K562 (cell line): ENCODE measurements around the gene MCEMP1. TPM values are rescaled to one million over a fixed set of nuclear protein-coding genes. Genes with fewer than 3 reads are reported as not detected.

Source experiments
- ATAC-seq: fragments of 200-7000 bp; cut with Tn5 transposase; 3 replicates; pipeline ENCODE4 v1.9.1; 2020; ENCODE audit warnings: moderate library complexity
- BruUV-seq: library from RNA; stranded (reverse); fragments of 400-500 nt; replicated peaks from 2 replicates; lab custom pipeline; 2021; lab: Mats Ljungman, UMichigan
- CTCF ChIA-PET: fragments of 300-600 bp; formaldehyde crosslinking; extraction: SDS; loops from one replicate; lab custom pipeline; 2021; ENCODE audit warnings: low intra/inter-chr PET ratio; lab: Yijun Ruan, JAX
- POLR2A ChIA-PET: fragments of 300-600, 350-650 bp; sonication (Branson Sonifier 250); formaldehyde crosslinking; extraction: SDS; loops from one replicate; lab custom pipeline; 2021; ENCODE audit warnings: antibody characterized with exemption, inconsistent platforms; lab: Yijun Ruan, JAX
- DNase-seq, 4 experiments: peaks; one replicate each; pipeline versions ENCODE4 v3.0.0 to v3.0.0-alpha.2; 2011 to 2018; ENCODE audit warnings: low spot score in 3 of 4, mixed read lengths in 3 of 4; ENCODE audit errors: extremely low read depth in 1 of 4
- FAIRE-seq: peaks from 2 replicates; lab custom pipeline; 2011; peaks lifted over from hg19 to GRCh38; lab: Jason Lieb, UNC
- H2AFZ ChIP-seq: 2 replicates; pipeline ENCODE4 v1.6.0; 2011; ENCODE audit warnings: low read depth, low read length, control low read depth, inconsistent platforms
- H3K27ac ChIP-seq: fragments of 200-600 bp; 3 replicates; pipeline ENCODE4 v1.8.0; 2011; ENCODE audit warnings: low read depth, mild to moderate bottlenecking, control low read depth, inconsistent platforms, low read length, moderate library complexity, mixed read lengths; ENCODE audit errors: extremely low read depth
- H3K27me3 ChIP-seq, 2 experiments: fragments of 300-600 bp in 1 of 2; 2 replicates in 1 of 2; 3 replicates in 1 of 2; pipeline versions ENCODE4 v1.6.0 to v1.8.0; 2011; ENCODE audit warnings: inconsistent platforms in 2 of 2, low read length in 2 of 2, mild to moderate bottlenecking in 1 of 2, mixed read lengths in 1 of 2, moderate library complexity in 1 of 2; ENCODE audit not compliant: control insufficient read depth in 2 of 2, insufficient read depth in 2 of 2
- H3K36me3 ChIP-seq: fragments of 300-600 bp; 3 replicates; pipeline ENCODE4 v1.8.0; 2011; ENCODE audit warnings: mild to moderate bottlenecking, low read length, inconsistent platforms; ENCODE audit not compliant: control insufficient read depth, insufficient read depth
- H3K4me1 ChIP-seq, 2 experiments: fragments of 200-600 bp in 1 of 2; replicated peaks in 1 of 2; 2 replicates in 1 of 2; 3 replicates in 1 of 2; pipeline versions ENCODE4 v1.5.1 to v1.8.0; 2011; ENCODE audit warnings: inconsistent platforms in 2 of 2, low read length in 2 of 2, mild to moderate bottlenecking in 1 of 2, mixed read lengths in 1 of 2, moderate library complexity in 1 of 2; ENCODE audit not compliant: control insufficient read depth in 2 of 2, insufficient read depth in 2 of 2
- H3K4me2 ChIP-seq: 2 replicates; pipeline ENCODE4 v1.6.1; 2011; ENCODE audit warnings: low read length, control low read depth, inconsistent platforms, mixed read lengths; ENCODE audit not compliant: insufficient read depth
- H3K4me3 ChIP-seq: fragments of 200-600 bp; sonication (generic), shearing (Covaris generic); 2 replicates; pipeline ENCODE4 v1.5.1; 2016; ENCODE audit warnings: control low read depth, inconsistent platforms
- H3K79me2 ChIP-seq: fragments of 200-600 bp; 3 replicates; pipeline ENCODE4 v1.8.0; 2011; ENCODE audit warnings: low read length, inconsistent platforms; ENCODE audit not compliant: control insufficient read depth, insufficient read depth
- H3K9ac ChIP-seq, 2 experiments: 2 replicates each; pipeline versions ENCODE4 v1.6.0 to v1.6.1; 2011; ENCODE audit warnings: low read depth in 2 of 2, low read length in 2 of 2, control low read depth in 1 of 2, inconsistent platforms in 1 of 2, mild to moderate bottlenecking in 1 of 2, mixed read lengths in 1 of 2; ENCODE audit not compliant: insufficient read depth in 1 of 2
- H3K9me1 ChIP-seq: one replicate; pipeline ENCODE4 v1.6.0; 2011; ENCODE audit warnings: inconsistent platforms, mild to moderate bottlenecking, low read length, moderate library complexity; ENCODE audit not compliant: control insufficient read depth, insufficient read depth
- H3K9me3 ChIP-seq: replicated peaks from 2 replicates; pipeline ENCODE4 v1.5.1; 2011; ENCODE audit warnings: low read depth, low read length, inconsistent platforms; ENCODE audit not compliant: control insufficient read depth, insufficient read depth
- H4K20me1 ChIP-seq: replicated peaks from 2 replicates; pipeline ENCODE4 v1.6.1; 2011; ENCODE audit warnings: low read length, inconsistent platforms, mixed read lengths; ENCODE audit not compliant: control insufficient read depth, insufficient read depth
- CBFA2T2 ChIP-seq: fragments of 450-650 bp; conservative IDR thresholded peaks from 2 replicates; pipeline ENCODE4 v1.6.1; 2017; ENCODE audit warnings: mild to moderate bottlenecking
- CHD1 ChIP-seq: fragments of 200-600 bp; sonication (generic); IDR thresholded peaks from one replicate; pipeline ENCODE4 v1.6.1; 2012; ENCODE audit warnings: mild to moderate bottlenecking, moderate library complexity, low read length, inconsistent platforms
- HMG20B ChIP-seq: fragments of 250-450 bp; sonication (Bioruptor Pico); IDR thresholded peaks from 2 replicates; pipeline ENCODE4 v1.5.0; 2021; ENCODE audit warnings: mild to moderate bottlenecking
- ILK ChIP-seq: fragments of 450-650 bp; IDR thresholded peaks from 2 replicates; pipeline ENCODE4 v1.6.1; 2016; ENCODE audit warnings: missing genetic modification characterization, low read depth, mild to moderate bottlenecking, missing compliant biosample characterization, moderate library complexity, borderline replicate concordance
- MYBL2 ChIP-seq, 2 experiments: fragments of 450-650 bp in 1 of 2; sonication (generic) in 1 of 2; formaldehyde crosslinking in 1 of 2; IDR thresholded peaks; 2 replicates each; pipeline versions ENCODE4 v1.6.1 to v1.8.1; 2017 to 2022; ENCODE audit warnings: borderline replicate concordance in 1 of 2, inconsistent platforms in 1 of 2, low read depth in 1 of 2, mild to moderate bottlenecking in 1 of 2, missing genetic modification reagents in 1 of 2, moderate library complexity in 1 of 2
- NR2C2 ChIP-seq, 2 experiments: fragments of 200-800 bp in 1 of 2; sonication (Bioruptor generic) in 1 of 2; sonication (generic) in 1 of 2; formaldehyde crosslinking in 1 of 2; IDR thresholded peaks; 2 replicates each; pipeline versions ENCODE4 v1.6.1 to v1.8.0; 2016 to 2022; ENCODE audit warnings: mild to moderate bottlenecking in 1 of 2, missing compliant biosample characterization in 1 of 2, missing genetic modification characterization in 1 of 2, missing genetic modification reagents in 1 of 2
- PPARD ChIP-seq: fragments of 250-450 bp; sonication (Bioruptor Pico); IDR thresholded peaks from 2 replicates; pipeline ENCODE4 v1.8.0; 2022; ENCODE audit warnings: inconsistent platforms, mild to moderate bottlenecking, moderate library complexity
- RNF2 ChIP-seq: sonication (generic); IDR thresholded peaks from 2 replicates; pipeline ENCODE4 v1.6.1; 2016
- TAF1 ChIP-seq: IDR thresholded peaks from 2 replicates; pipeline ENCODE4 v1.6.1; 2011; ENCODE audit warnings: mild to moderate bottlenecking, low read length, moderate library complexity; ENCODE audit not compliant: insufficient read depth, control insufficient read depth, severe bottlenecking; ENCODE audit errors: extremely low read depth
- THAP12 ChIP-seq: fragments of 250-450 bp; sonication (Bioruptor Pico); IDR thresholded peaks from 2 replicates; pipeline ENCODE4 v1.9.0; 2021; ENCODE audit warnings: mild to moderate bottlenecking, inconsistent platforms
- ZBTB33 ChIP-seq: sonication (generic); formaldehyde crosslinking; IDR thresholded peaks from 2 replicates; pipeline ENCODE4 v1.8.1; 2023; ENCODE audit warnings: mild to moderate bottlenecking, missing genetic modification reagents
- ZNF184 ChIP-seq: sonication (generic); formaldehyde crosslinking; IDR thresholded peaks from 2 replicates; pipeline ENCODE4 v1.5.0; 2020; ENCODE audit warnings: missing genetic modification reagents
- ZNF324 ChIP-seq: fragments of 250-450 bp; sonication (Bioruptor Pico); IDR thresholded peaks from 2 replicates; pipeline ENCODE4 v1.4.0; 2020; ENCODE audit warnings: mild to moderate bottlenecking
- ZNF583 ChIP-seq: fragments of 250-450 bp; sonication (Bioruptor Pico); IDR thresholded peaks from 2 replicates; pipeline ENCODE4 v1.4.0; 2020
- ZNF639 ChIP-seq, 2 experiments: fragments of 200-800 bp in 1 of 2; sonication (Bioruptor generic) in 1 of 2; sonication (generic) in 1 of 2; formaldehyde crosslinking in 1 of 2; IDR thresholded peaks in 1 of 2; conservative IDR thresholded peaks in 1 of 2; 2 replicates each; pipeline versions ENCODE4 v1.5.0 to v1.6.1; 2016 to 2020; ENCODE audit warnings: missing compliant biosample characterization in 1 of 2, missing genetic modification characterization in 1 of 2, missing genetic modification reagents in 1 of 2
- ZNF778 ChIP-seq: fragments of 450-650 bp; formaldehyde crosslinking; IDR thresholded peaks from 2 replicates; pipeline ENCODE4 v1.4.0; 2020; ENCODE audit warnings: mild to moderate bottlenecking, moderate library complexity
- WGBS: fragments of 100-300 bp; shearing (Covaris generic); methylation state at CpG from one replicate; pipeline ENCODE4 v1.1.6; 2016; ENCODE audit warnings: low coverage, mixed read lengths; ENCODE audit not compliant: insufficient coverage; ENCODE audit errors: missing lambda C conversion rate; 5-methylcytosine and 5-hydroxymethylcytosine counted together
- in situ Hi-C: fragments of 300-500 bp; cut with MboI; formaldehyde crosslinking; loops from 4 replicates; pipeline ENCODE4 v1.15.0; 2018; ENCODE audit warnings: inconsistent platforms, mixed read lengths
- intact Hi-C: fragments of 100-400 bp; cut with micrococcal nuclease; formaldehyde crosslinking; loops from 2 replicates; pipeline ENCODE4 v1.14.2; 2022
- polyA plus RNA-seq, 8 experiments: library from polyadenylated mRNA; depleted of rRNA in 4 of 8; stranded (reverse) in 5 of 8; unstranded in 3 of 8; fragments of >200 nt; fragmentation: Nextera tagmentation in 2 of 8; fragmentation: Illumina TruSeq in 1 of 8; extraction: Ambion mirVana in 2 of 8; extraction: Trizol in 1 of 8; gene quantifications; 2 replicates each; pipeline versions ENCODE4 v1.2.1 to v1.2.3, GENCODE V29; 2011 to 2014; ENCODE audit warnings: inconsistent platforms in 1 of 8, missing spikeins in 1 of 8
- total RNA-seq, 7 experiments: library from RNA; depleted of rRNA in 6 of 7; stranded (reverse); fragments of >200 nt in 6 of 7; fragmentation: Illumina TruSeq in 2 of 7; extraction: Trizol in 2 of 7; gene quantifications; 2 replicates each; pipeline versions ENCODE4 v1.2.1 to v1.2.3, GENCODE V29; 2011 to 2021; ENCODE audit warnings: low replicate concordance in 1 of 7

Gene MCEMP1
- total and polyA plus RNA-seq, 9 of the 15 experiments (the other 6 are each of a cell fraction or from before 2014, with no cell fraction given), result 0.11 to 1.8 (median 0.51) TPM

GRCh38 chr19:7722231-7722651, 45.4 kb downstream of the MCEMP1 start:
- no peaks in the 10 kb centered on the region for H3K4me1 ChIP-seq
- H2AFZ ChIP-seq, result no peak overlapping the region
- in situ Hi-C loops, result no loop called here
- H4K20me1 ChIP-seq, result no peaks in the 10 kb centered on the region
- WGBS, result 6% methylated on average over 5 of the region's 5 CpGs
- ATAC-seq (no peak), FAIRE-seq (no peak), DNase-seq (no peak)
- no peaks in the 10 kb centered on the region for H3K9me1 ChIP-seq
- H3K4me3 ChIP-seq, result no peak overlapping the region
- intact Hi-C loops, result no loop called here
- CTCF ChIA-PET, result no interaction called here
- no peak overlapping the region for H3K4me2 ChIP-seq
- H3K79me2 ChIP-seq, result no peaks in the 10 kb centered on the region
- BruUV-seq, result no TSS peak
- H3K9ac ChIP-seq, result 0 out of 4 replicates have a peak overlapping the region, but pooled peaks of 1 of the 2 experiments have one; percentile 26
- no peaks in the 10 kb centered on the region for H3K36me3 ChIP-seq
- POLR2A ChIA-PET, result interaction anchor here (0.6 to 0.8 kb wide), 2 partner anchors 10 to 41 kb away, joined by 3 read pairs; partner anchors contain the start of genes CLEC4G and TRAPPC5
- H3K27me3 ChIP-seq, result peaks cover 8 to 42% of the 10 kb centered on the region in 2 experiments
- H3K9me3 ChIP-seq, result no peaks in the 10 kb centered on the region
- no peak overlapping the region for H3K27ac ChIP-seq
- TF ChIP-seq CBFA2T2 (no peak), ZNF778 (CRISPR knock-in tag) (no peak), RNF2 (no peak), PPARD (CRISPR knock-in tag) (no peak), ILK (tag) (no peak), MYBL2 (IDR thresholded peaks at IDR 0.05; ENCODE audit: low read depth) (no peak), MYBL2 (CRISPR knock-in tag; IDR thresholded peaks at IDR 0.05; ENCODE audit: borderline replicate concordance) (no peak), THAP12 (no peak), ZNF583 (CRISPR knock-in tag) (no peak), HMG20B (CRISPR knock-in tag) (no peak), ZNF324 (CRISPR knock-in tag) (no peak), ZBTB33 (CRISPR knock-in tag) (no peak), ZNF639 (CRISPR knock-in tag; conservative IDR thresholded peaks at IDR 0.05 in 1 of 2, IDR thresholded peaks at IDR 0.05 in 1 of 2) (no peak), CHD1 (no peak), ZNF184 (CRISPR knock-in tag) (no peak), NR2C2 (CRISPR knock-in tag; IDR thresholded peaks at IDR 0.05) (no peak), NR2C2 (tag; IDR thresholded peaks at IDR 0.05) (no peak), TAF1 (no peak)
